ENCODE measurements around the gene COL13A1. TPM values are rescaled to one million over a fixed set of nuclear protein-coding genes. Genes with fewer than 3 reads are reported as not detected.

The COL13A1 gene
- total RNA-seq, 4 donors from 2014 or later = 0.46 to 0.60 TPM; not detected in 2

- DNase-seq (ENCODE audit: low spot score) (no peak), ATAC-seq (ENCODE audit: low FRiP score) (no peak)
Observed at GRCh38 chr10:69875856-69876255, 74.2 kb downstream of the COL13A1 start.

GRCh38 chr10:69876286-69876685, 74.6 kb downstream of the COL13A1 start:
- no peak for TF ChIP-seq CTCF (IDR thresholded peaks at IDR 0.05)
- ATAC-seq (ENCODE audit: low FRiP score) = no peak
- DNase-seq (ENCODE audit: low spot score) = no peak

More at GRCh38 chr10:69875856-69876255, 74.2 kb downstream of the COL13A1 start:
- TF ChIP-seq CTCF (IDR thresholded peaks at IDR 0.05) = no peak

GRCh38 chr10:69876931-69877330, 75.2 kb downstream of the COL13A1 start:
- ATAC-seq (ENCODE audit: low FRiP score) = no peak
- no peak for DNase-seq (ENCODE audit: low spot score)
- TF ChIP-seq CTCF (IDR thresholded peaks at IDR 0.05) = no peak

GRCh38 chr10:69878038-69878437, 76.3 kb downstream of the COL13A1 start:
- no peak for TF ChIP-seq CTCF (IDR thresholded peaks at IDR 0.05)
- ATAC-seq (ENCODE audit: low FRiP score) = no peak
- no peak for DNase-seq (ENCODE audit: low spot score)

- DNase-seq (ENCODE audit: low spot score) (no peak), ATAC-seq (ENCODE audit: low FRiP score) (no peak)
- no peak for TF ChIP-seq CTCF (IDR thresholded peaks at IDR 0.05)
Observed at GRCh38 chr10:69878951-69879350, 77.2 kb downstream of the COL13A1 start.

GRCh38 chr10:69879634-69880257, 78.0 kb downstream of the COL13A1 start:
- ATAC-seq (ENCODE audit: low FRiP score) = no peak
- DNase-seq (ENCODE audit: low spot score) = no peak
- no peak for TF ChIP-seq CTCF (IDR thresholded peaks at IDR 0.05)

- ATAC-seq (ENCODE audit: low FRiP score) (no peak), DNase-seq (ENCODE audit: low spot score) (no peak)
- TF ChIP-seq CTCF (IDR thresholded peaks at IDR 0.05) = no peak
Observed at GRCh38 chr10:69880301-69881081, 78.8 kb downstream of the COL13A1 start.

All from omental fat pad (tissue), 4 donors.